Measurements from ENCODE around the gene EHMT1.
"Not testable (repeated sequence)": the region's sequence is repeated elsewhere in the genome, so short reads cannot be mapped to it uniquely, and the experiment has no call there.

The EHMT1 gene

GRCh38 chr9:137765536-137765935, 146.7 kb downstream of the EHMT1 start:
- no peak for DNase-seq

DNA sequence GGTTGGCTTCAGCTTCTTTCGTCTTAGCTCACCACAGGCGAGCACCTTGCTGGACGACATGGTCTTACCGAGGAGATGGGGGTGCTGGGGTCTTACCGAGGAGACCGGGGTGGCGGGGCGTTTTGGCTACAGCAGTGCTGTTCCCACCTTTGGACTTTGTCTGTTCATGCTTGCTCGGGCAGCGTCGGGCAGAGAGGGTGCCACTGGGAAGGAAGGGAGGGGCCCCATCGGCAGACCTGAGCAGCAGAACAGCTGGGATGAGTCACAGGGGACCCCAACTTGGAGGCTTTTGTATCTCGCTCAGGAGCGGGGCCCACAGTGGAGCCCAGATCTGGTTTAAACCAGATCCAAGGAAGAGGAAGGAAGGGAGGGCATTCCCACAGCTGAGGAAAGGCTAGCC, 152.8 kb downstream of the EHMT1 start:
- no peak for DNase-seq

DNA sequence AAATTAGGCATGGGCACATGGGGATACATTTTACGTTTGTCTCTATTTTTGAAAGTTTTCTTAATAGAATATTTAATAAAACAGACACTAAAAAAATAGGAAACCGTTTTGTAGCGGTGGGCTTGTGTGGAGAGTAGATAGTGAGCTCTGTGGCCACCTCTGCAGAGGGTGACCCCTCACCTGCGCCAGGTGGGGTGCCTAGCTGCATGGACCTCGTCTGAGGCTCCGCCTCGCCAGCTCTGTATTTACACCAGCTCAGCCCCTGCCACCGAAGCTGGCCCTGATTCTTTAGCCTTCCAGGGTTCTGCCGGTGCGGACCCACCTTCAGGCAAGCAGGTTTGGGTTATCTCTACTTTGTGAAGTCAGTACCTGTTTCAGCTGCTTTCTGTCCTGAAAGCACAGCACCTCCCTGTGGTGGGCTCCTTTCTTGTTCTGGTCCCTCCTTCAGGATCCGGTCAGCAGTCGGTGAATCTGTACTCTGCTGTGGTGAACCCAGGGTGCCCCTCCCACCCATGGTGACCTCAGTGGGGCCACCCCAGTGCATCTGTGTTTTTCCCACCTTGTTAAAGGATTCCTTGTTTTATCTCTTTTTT, 153.6 kb downstream of the EHMT1 start:
- DNase-seq = no peak

- DNase-seq = no peak
Observed at GRCh38 chr9:137774775-137775386, 156.1 kb downstream of the EHMT1 start.

- no peak for DNase-seq
Observed at GRCh38 chr9:137776306-137776995, 157.6 kb downstream of the EHMT1 start.

- DNase-seq = no peak
Observed at GRCh38 chr9:137777761-137778160, 159.0 kb downstream of the EHMT1 start.

DNA sequence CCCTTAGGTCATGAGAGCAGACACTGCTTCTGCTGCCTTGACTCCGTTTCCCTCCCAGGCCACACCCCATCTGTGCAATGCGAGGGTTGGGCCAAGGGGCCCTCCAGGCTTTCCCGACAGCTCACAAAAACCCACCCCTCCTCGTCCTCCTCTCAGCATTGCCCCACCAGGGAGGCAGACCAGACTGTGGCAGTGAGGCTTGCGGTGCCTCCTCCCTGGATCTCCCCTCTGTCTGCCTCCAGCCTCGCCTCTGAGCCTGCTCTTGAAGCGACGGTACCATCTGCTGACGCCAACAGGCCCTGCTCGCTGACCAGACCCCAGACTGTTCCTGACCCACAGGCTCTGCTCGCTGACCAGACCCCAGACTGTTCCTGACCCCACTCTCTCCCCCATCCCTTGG, 159.5 kb downstream of the EHMT1 start:
- DNase-seq = no peak

GRCh38 chr9:137778914-137779313, 160.1 kb downstream of the EHMT1 start:
- DNase-seq = no peak

- DNase-seq = not testable (repeated sequence)
Observed at GRCh38 chr9:137780031-137780430, 161.2 kb downstream of the EHMT1 start.

- no peak for DNase-seq
Observed at GRCh38 chr9:137781906-137782585, 163.2 kb downstream of the EHMT1 start.

DNA sequence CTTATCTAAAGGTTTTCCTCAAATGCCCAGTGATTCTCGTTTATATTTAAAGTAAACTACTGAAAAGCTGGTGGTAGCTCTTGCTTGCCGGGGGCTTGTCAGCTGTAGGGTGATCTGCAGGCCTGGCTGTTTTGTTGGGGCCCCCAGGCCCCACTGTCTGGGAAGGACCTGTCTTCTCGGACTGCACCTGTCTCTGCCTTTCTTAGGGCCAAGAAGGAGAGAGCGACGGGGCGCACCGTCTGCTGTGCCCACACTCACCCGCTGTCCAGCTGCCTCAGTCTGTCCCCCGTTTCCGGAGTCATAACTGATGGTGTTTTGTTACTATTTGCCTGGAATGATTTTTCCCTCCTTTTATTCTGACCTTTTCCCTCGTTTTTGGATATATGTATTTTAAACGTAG, 164.7 kb downstream of the EHMT1 start:
- no peak for DNase-seq

DNA sequence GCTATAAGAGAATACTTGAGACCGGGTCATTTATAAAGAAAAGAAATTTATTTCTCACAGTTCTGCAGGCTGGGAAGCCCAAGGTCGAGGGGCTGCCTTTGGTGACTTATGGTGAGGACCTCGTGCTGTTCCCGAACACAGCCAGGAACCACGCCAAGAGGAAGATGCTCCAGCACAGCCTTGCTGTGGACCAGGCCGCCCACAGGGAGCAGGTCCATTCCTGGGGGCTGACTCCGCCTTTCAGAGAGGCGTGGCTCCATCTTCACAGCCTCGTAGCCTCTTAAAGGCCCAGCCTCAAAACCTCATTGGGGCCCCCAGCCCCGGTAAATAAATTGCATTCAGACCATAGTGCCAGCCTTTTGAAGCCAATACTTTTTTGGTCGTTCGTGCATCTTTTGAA, 165.2 kb downstream of the EHMT1 start:
- no peak for DNase-seq

GRCh38 chr9:137784641-137785513, 166.1 kb downstream of the EHMT1 start:
- no peak for DNase-seq

GRCh38 chr9:137785704-137786161, 166.9 kb downstream of the EHMT1 start:
- DNase-seq = no peak

GRCh38 chr9:137786511-137786920, 167.7 kb downstream of the EHMT1 start:
- no peak for DNase-seq

DNA sequence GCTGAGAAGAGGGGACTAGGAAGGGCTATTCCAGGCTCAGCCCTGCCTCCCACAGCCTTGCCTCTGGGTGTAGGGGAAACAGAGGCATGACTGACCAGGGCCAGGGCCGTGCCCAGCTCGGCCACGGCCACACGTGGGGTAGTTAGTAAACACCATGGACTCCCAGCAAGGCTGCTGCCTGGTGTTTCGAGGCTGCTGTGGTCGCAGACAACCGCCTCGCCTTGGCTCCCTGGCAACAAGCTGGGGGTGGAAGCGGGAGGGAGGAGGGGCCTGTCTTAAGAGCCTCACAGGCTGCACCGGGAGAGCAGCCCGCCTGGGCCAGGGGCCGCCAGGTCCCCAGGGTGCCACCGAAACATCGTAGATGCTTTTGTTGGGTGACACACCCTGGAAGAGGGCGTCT, 168.6 kb downstream of the EHMT1 start:
- no peak for DNase-seq

- no peak for DNase-seq
Observed at GRCh38 chr9:137787786-137788505, 169.1 kb downstream of the EHMT1 start.

DNA sequence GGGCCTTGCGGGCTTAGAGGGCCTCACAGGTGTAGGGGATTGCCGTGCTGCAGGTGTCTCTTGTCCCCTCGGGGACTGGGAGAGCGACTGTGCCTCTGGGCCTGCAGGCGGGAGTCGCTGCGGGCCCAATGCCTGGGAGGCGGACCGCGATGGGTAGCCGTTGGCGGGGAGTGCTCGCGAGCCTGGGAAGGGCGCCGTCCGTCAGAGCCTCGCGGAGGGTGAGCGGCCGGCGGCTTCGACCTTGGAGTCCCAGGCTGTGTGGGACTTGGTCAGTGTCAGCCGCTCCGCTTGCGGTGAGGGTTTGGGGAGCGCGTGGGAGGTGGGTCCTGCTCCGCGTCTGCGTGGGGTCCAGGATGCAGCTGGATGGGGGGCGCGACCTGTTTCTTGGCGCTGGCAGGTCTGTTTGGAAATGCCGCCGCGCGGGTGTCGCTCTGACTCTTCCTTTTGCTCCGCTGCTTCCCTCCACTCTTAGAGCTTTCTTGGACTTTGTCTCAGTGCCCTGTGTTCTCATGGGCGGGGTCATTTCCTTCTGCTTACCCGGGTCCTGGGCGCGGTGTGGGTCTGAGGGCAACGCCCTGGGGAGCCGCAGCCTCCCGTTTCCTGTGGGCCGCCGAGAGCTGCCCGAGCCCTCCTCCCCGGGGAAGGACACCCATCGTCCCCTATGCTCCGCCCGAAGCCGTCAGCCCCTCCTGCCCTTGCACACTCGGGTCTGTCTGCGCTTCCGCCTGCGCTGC, 169.9 kb downstream of the EHMT1 start:
- DNase-seq = no peak

- no peak for DNase-seq
Observed at GRCh38 chr9:137789295-137789895, 170.6 kb downstream of the EHMT1 start.

DNA sequence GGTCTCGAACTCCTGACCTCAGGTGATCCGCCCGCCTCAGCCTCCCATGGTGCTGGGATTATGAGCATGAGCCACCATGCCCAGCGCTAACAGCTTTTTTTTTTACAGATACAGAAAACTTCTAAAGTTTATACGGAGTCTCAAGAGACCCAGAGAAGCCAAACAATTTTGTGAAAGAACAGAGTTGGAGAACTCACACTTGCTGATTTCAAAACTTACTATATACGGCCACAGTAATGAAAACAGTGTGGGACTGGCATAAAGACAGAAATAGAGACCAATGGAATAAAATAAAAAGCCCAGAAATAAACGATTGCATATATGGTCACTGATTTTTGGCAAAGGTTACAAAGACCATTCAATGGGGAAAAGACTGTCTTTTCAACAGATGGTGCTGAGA, 173.1 kb downstream of the EHMT1 start:
- no peak for DNase-seq

Measured in AML-193 (cell line).